Activated T-cell treated with anti-CD3 and anti-CD28 coated beads, Interleukin-2, amount 50 U/mL, for 4 hours (primary cell): ENCODE results near the gene TRPM2. TPM values are rescaled to one million over a fixed set of nuclear protein-coding genes. Genes with fewer than 3 reads are reported as not detected.
A peak's percentile ranks its signal among the peaks of the same experiment; 100 is the strongest.
"Not testable (repeated sequence)": the region's sequence is repeated elsewhere in the genome, so short reads cannot be mapped to it uniquely, and the experiment has no call there.

Experiments used
- ATAC-seq, 2 donors: fragments of 200-7000 bp; cut with Tn5 transposase; one replicate each; pipeline ENCODE4 v1.10.0; 2021
- DNase-seq: peaks from one replicate; pipeline ENCODE4 v3.0.0-alpha.2; 2020
- H3K27me3 Mint-ChIP-seq: one replicate; pipeline ENCODE4 v1.8.0; 2021; ENCODE audit warnings: low read depth, mixed read lengths
- H3K36me3 Mint-ChIP-seq: one replicate; pipeline ENCODE4 v1.8.0; 2022; ENCODE audit warnings: mixed read lengths; ENCODE audit not compliant: insufficient read depth
- H3K4me1 Mint-ChIP-seq: one replicate; pipeline ENCODE4 v1.8.0; 2021; ENCODE audit warnings: low read depth, mixed read lengths
- H3K4me3 Mint-ChIP-seq: one replicate; pipeline ENCODE4 v1.8.0; 2021; ENCODE audit warnings: mild to moderate bottlenecking, moderate library complexity, mixed read lengths
- H3K9me3 Mint-ChIP-seq: one replicate; pipeline ENCODE4 v1.8.0; 2021; ENCODE audit warnings: mixed read lengths
- total RNA-seq, 3 donors: library from RNA; stranded (reverse); gene quantifications; one replicate each; pipeline ENCODE4 v1.2.1, GENCODE V29; 2021

Gene TRPM2
- total RNA-seq, 3 donors from 2014 or later = 0.95 to 21.6 (median 2.5) TPM

DNA sequence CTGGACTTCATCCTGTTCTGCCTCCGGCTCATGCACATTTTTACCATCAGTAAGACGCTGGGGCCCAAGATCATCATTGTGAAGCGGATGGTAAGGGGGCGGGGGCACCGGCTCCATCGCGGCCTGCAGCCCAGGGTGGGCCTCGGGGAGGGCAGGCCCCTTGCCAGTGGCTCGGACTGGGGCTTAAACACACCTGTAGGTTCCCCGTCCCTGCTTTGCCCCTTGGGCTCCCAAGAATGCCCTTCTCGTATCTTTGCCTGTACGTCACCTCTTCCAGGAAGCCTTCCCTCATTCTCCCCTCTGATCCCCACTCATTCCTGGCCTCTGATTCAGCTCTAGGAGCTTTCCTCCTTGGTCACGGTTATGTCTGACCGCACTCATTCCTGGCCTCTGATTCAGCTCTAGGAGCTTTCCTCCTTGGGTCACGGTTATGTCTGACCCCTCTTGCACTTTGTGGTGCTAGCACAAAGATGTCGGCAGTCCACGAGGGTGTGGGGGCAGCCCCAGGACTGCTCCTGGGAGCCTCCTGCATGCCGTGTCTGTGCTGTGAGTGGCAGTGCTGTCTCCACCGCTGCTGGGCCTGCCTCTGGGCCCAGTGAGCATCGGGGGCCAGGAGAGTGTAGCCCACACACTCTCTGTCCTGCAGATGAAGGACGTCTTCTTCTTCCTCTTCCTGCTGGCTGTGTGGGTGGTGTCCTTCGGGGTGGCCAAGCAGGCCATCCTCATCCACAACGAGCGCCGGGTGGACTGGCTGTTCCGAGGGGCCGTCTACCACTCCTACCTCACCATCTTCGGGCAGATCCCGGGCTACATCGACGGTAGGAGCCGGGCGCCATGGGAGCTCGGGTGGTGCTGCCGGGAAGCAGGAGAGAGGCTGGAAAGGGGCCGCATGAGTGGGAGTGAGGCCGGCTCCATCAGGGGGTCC is 52.8 kb downstream of the TRPM2 start:
- ATAC-seq = no peak
- H3K9me3 Mint-ChIP-seq = no peaks in the 10 kb centered on the region
- no peak overlapping the region for H3K4me3 Mint-ChIP-seq
- H3K27me3 Mint-ChIP-seq = no peaks in the 10 kb centered on the region
- DNase-seq = no peak
- peaks cover 5% of the 10 kb centered on the region for H3K4me1 Mint-ChIP-seq
- no peaks in the 10 kb centered on the region for H3K36me3 Mint-ChIP-seq

DNA sequence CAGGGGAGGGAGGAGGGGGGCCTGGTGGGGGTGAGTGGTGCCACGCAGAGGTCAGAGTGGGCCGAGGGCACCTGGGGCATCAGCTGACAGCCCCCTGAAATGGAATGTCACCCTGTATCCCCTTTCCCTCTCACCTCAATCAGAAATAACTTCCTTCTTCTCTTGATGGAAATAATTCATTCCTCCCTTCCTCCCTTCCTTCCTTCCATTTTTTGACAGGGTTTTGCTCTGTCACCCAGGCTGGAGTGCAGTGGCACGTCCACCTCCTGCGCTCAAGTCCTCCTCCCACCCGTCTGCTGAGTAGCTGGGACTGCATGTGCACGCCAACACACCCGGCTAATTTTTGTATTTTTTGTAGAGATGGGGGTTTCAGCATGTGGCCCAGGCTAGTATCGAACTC is 53.5 kb downstream of the TRPM2 start:
- Mint-ChIP-seq H3K4me1 (peaks cover 5% of the 10 kb centered on the region), H3K27me3 (no peaks in the 10 kb centered on the region), H3K36me3 (no peaks in the 10 kb centered on the region), H3K9me3 (no peaks in the 10 kb centered on the region), H3K4me3 (no peak overlapping the region)
- DNase-seq (no peak), ATAC-seq (no peak)

DNA sequence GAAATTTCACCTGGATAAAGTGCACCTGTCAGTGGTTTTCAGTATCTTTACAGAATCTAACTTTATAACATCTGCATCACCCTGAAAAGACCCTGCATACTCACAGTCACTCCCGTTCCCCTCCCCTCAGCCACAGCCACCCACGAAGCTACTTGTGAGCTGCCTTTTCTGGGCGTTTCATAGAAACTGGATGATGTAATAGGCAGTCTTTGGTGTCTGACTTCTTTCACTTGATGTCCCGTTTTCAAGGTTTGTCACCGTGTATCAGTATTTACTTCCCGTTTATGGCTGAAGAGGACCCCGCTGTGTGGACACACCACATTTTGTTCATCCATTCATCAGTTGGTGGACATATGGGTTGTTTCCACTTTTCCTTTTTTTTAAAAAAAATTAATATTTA is 54.1 kb downstream of the TRPM2 start:
- ATAC-seq = peak; percentile 87 to 94

GRCh38 chr21:44408226-44408625 is 54.8 kb downstream of the TRPM2 start:
- Mint-ChIP-seq H3K27me3 (no peaks in the 10 kb centered on the region), H3K4me1 (peaks cover 5% of the 10 kb centered on the region), H3K4me3 (no peak overlapping the region), H3K9me3 (peaks cover 3% of the 10 kb centered on the region), H3K36me3 (no peaks in the 10 kb centered on the region)
- DNase-seq (no peak), ATAC-seq (no peak)

More for the DNA sequence above, 54.1 kb downstream of the TRPM2 start:
- DNase-seq = no peak
- peaks cover 2% of the 10 kb centered on the region for H3K9me3 Mint-ChIP-seq
- H3K4me1 Mint-ChIP-seq = peaks cover 5% of the 10 kb centered on the region
- no peaks in the 10 kb centered on the region for H3K36me3 Mint-ChIP-seq
- H3K27me3 Mint-ChIP-seq = no peaks in the 10 kb centered on the region
- H3K4me3 Mint-ChIP-seq = no peak overlapping the region

GRCh38 chr21:44413566-44414290 is 60.3 kb downstream of the TRPM2 start:
- Mint-ChIP-seq H3K4me1 (peaks cover 2% of the 10 kb centered on the region), H3K4me3 (no peak overlapping the region), H3K27me3 (no peaks in the 10 kb centered on the region), H3K36me3 (no peaks in the 10 kb centered on the region), H3K9me3 (peaks cover 3% of the 10 kb centered on the region)
- DNase-seq (no peak), ATAC-seq (no peak)

- H3K4me3 Mint-ChIP-seq = no peak overlapping the region
- no peak for ATAC-seq
- no peak for DNase-seq
- no peaks in the 10 kb centered on the region for H3K4me1 Mint-ChIP-seq
- no peaks in the 10 kb centered on the region for H3K27me3 Mint-ChIP-seq
- no peaks in the 10 kb centered on the region for H3K36me3 Mint-ChIP-seq
- peaks cover 5% of the 10 kb centered on the region for H3K9me3 Mint-ChIP-seq
These were observed 61.1 kb downstream of the TRPM2 start for GRCh38 chr21:44414291-44415072.

DNA sequence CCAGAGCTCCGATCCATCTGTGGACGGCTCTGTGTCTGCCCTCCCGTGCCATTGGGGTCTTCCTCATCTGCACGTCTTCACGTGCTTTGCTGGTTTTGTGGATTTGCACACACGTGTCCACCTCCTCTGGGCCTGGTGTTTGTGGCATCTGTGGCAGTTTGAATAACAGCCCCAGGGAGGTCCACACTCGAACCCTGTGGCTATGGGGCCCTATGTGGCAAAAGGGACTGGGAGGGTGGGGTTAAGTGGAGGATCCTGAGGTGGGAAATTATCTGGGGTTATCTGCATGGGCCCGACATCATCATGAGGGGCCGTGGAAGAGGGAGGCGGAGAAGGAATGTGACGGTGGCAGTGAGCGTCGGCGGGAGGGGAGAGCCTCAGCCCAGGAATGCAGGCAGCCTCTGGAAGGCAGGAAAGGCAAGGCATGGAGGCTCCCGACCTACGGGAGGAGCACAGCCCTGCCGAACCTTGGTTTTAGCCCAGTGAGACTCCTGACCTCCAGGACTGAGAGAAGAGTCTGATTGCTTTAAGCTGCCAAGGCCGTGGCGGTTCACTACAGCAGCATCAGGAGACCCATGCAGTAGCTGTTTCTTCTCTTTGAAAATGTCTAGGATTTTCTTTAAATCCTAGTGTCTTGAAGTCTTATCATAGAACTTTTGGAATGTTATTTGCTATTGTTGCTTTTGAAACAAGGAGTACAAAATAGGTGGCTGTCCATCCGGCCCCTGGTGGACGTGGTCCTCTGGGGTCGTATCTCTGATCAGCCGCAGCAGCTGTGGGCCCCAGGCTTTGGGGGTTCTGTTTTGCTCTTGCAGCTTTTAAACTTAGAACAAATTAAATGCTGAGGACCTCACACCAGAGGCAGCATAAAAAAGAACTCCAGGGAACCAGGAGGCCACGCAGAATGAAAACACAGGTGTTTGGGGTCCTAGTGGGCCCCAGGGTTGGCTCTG is 61.9 kb downstream of the TRPM2 start:
- Mint-ChIP-seq H3K4me1 (no peaks in the 10 kb centered on the region), H3K4me3 (no peak overlapping the region), H3K36me3 (no peaks in the 10 kb centered on the region), H3K27me3 (no peaks in the 10 kb centered on the region), H3K9me3 (peaks cover 7% of the 10 kb centered on the region)
- DNase-seq (no peak), ATAC-seq (no peak)

DNA sequence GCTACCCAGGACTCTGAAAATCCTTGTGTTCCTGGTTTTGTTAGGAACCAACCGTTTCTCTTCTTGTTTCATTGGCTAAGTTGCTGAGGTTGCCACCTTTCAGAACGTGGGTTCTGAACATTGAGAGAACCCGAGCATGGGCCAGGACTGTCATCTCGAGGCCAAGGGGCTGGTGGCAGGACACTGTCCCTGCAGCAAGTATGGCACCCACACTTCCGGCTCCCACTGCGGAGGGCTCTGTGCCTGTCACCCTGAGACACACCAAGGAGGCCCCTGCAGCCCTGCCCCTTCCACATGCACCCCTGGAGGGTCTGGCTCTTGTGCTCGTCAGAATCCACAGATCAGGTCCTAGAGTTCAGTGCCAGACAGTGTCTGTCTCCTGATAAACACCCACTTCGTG is 62.8 kb downstream of the TRPM2 start:
- Mint-ChIP-seq H3K9me3 (peaks cover 7% of the 10 kb centered on the region), H3K36me3 (no peaks in the 10 kb centered on the region), H3K4me3 (no peak overlapping the region), H3K27me3 (no peaks in the 10 kb centered on the region), H3K4me1 (no peaks in the 10 kb centered on the region)
- no peak for DNase-seq
- no peak for ATAC-seq

- DNase-seq, ATAC-seq, H3K36me3 Mint-ChIP-seq, H3K9me3 Mint-ChIP-seq, H3K4me1 Mint-ChIP-seq, H3K4me3 Mint-ChIP-seq, H3K27me3 Mint-ChIP-seq: not testable (repeated sequence)
These were observed 64.2 kb downstream of the TRPM2 start for GRCh38 chr21:44417621-44418107.

DNA sequence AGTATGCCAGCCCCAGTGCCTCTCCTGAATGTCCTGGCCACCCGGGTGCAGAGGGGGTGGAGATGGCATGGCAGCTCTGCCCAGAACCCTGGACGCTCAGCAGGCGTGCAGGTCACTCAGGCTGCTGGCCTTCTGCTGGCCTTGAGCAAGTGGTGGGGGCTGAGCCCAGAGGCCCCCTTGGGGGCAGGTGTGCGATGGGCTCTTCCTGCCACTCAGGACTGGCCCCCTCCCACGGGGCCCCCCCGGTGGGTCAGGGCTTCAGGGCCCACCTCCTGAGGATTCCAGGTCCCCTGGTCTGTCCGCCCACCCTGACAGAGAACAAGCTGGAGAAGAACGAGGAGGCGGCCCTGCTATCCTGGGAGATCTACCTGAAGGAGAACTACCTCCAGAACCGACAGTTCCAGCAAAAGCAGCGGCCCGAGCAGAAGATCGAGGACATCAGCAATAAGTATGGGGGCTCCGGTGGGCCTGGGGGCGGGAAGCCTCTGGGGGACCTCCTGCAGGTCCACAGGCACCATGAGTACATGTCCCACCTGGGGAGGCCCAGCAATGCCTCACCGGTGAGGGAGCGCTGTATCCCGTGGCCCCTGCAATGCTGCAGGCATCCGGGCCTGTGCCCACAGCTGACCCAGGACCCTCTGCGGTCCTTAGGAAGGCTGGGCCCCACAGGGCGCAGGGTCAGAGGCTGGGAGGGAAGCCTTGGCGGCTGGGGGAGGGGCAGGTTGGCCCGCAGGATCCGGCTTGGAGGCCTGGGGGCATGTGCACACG is 64.9 kb downstream of the TRPM2 start:
- no peaks in the 10 kb centered on the region for H3K27me3 Mint-ChIP-seq
- no peak overlapping the region for H3K4me3 Mint-ChIP-seq
- H3K36me3 Mint-ChIP-seq = no peaks in the 10 kb centered on the region
- H3K4me1 Mint-ChIP-seq = no peaks in the 10 kb centered on the region
- H3K9me3 Mint-ChIP-seq = peaks cover 4% of the 10 kb centered on the region
- no peak for DNase-seq
- no peak for ATAC-seq

DNA sequence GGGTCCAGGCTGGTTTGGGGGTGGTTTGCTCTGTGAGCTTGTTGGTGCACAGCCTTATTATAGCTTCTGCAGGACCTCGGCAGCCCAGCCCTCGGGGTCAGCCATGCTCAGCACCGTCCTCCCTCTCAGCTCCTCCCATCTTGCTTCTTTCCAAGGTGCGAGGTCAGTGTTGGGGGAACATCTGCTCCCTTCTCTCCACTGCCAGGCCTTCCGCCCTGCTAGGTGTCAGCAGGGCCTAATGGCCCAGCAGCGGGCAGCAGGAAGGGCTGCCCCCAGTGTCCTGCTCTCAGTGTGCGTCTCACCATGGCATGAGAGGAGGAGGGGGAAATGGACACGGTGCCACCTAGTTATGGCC is 65.4 kb downstream of the TRPM2 start:
- no peaks in the 10 kb centered on the region for H3K36me3 Mint-ChIP-seq
- H3K27me3 Mint-ChIP-seq = no peaks in the 10 kb centered on the region
- DNase-seq (no peak), ATAC-seq (no peak)
- H3K4me1 Mint-ChIP-seq = no peaks in the 10 kb centered on the region
- peaks cover 4% of the 10 kb centered on the region for H3K9me3 Mint-ChIP-seq
- H3K4me3 Mint-ChIP-seq = no peak overlapping the region

- H3K4me3 Mint-ChIP-seq = no peak overlapping the region
- ATAC-seq (no peak), DNase-seq (no peak)
- H3K9me3 Mint-ChIP-seq = peaks cover 4% of the 10 kb centered on the region
- H3K4me1 Mint-ChIP-seq = no peaks in the 10 kb centered on the region
- H3K36me3 Mint-ChIP-seq = no peaks in the 10 kb centered on the region
- H3K27me3 Mint-ChIP-seq = no peaks in the 10 kb centered on the region
These were observed 66.3 kb downstream of the TRPM2 start for GRCh38 chr21:44419679-44420078.
